ENCODE data around the gene AFF3. TPM values are rescaled to one million over a fixed set of nuclear protein-coding genes. Genes with fewer than 3 reads are reported as not detected.

The AFF3 gene
- total RNA-seq, 1 donor from 2014 or later, result 12.2 TPM

GRCh38 chr2:100066856-100067255 lies 75.5 kb downstream of the AFF3 start:
- H3K27ac Mint-ChIP-seq (ENCODE audit: unreplicated experiment), result no peak overlapping the region
- no peak for TF ChIP-seq CTCF (IDR thresholded peaks at IDR 0.05; ENCODE audit: unreplicated experiment)
- no peaks in the 10 kb centered on the region for H3K9me3 Mint-ChIP-seq (ENCODE audit: unreplicated experiment)
- H3K27me3 Mint-ChIP-seq (ENCODE audit: unreplicated experiment), result peaks cover 1% of the 10 kb centered on the region
- H3K4me1 Mint-ChIP-seq (ENCODE audit: unreplicated experiment), result peaks cover 5% of the 10 kb centered on the region
- H3K4me3 Mint-ChIP-seq (ENCODE audit: unreplicated experiment), result no peak overlapping the region
- DNase-seq (ENCODE audit: low spot score), result no peak
- peaks cover 4% of the 10 kb centered on the region for H3K36me3 Mint-ChIP-seq (ENCODE audit: low read depth, unreplicated experiment)

GRCh38 chr2:100066246-100066645 lies 76.1 kb downstream of the AFF3 start:
- H3K4me1 Mint-ChIP-seq (ENCODE audit: unreplicated experiment), result peaks cover 5% of the 10 kb centered on the region
- no peak for TF ChIP-seq CTCF (IDR thresholded peaks at IDR 0.05; ENCODE audit: unreplicated experiment)
- no peak overlapping the region for H3K27ac Mint-ChIP-seq (ENCODE audit: unreplicated experiment)
- H3K27me3 Mint-ChIP-seq (ENCODE audit: unreplicated experiment), result peaks cover 2% of the 10 kb centered on the region
- no peak overlapping the region for H3K4me3 Mint-ChIP-seq (ENCODE audit: unreplicated experiment)
- H3K9me3 Mint-ChIP-seq (ENCODE audit: unreplicated experiment), result no peaks in the 10 kb centered on the region
- H3K36me3 Mint-ChIP-seq (ENCODE audit: low read depth, unreplicated experiment), result peaks cover 4% of the 10 kb centered on the region
- no peak for DNase-seq (ENCODE audit: low spot score)

GRCh38 chr2:100064592-100065428 lies 77.6 kb downstream of the AFF3 start:
- Mint-ChIP-seq H3K4me1 (ENCODE audit: unreplicated experiment) (peaks cover 5% of the 10 kb centered on the region), H3K36me3 (ENCODE audit: low read depth, unreplicated experiment) (peaks cover 4% of the 10 kb centered on the region), H3K4me3 (ENCODE audit: unreplicated experiment) (no peak overlapping the region), H3K27me3 (ENCODE audit: unreplicated experiment) (peaks cover 3% of the 10 kb centered on the region), H3K9me3 (ENCODE audit: unreplicated experiment) (no peaks in the 10 kb centered on the region), H3K27ac (ENCODE audit: unreplicated experiment) (no peak overlapping the region)
- TF ChIP-seq CTCF (IDR thresholded peaks at IDR 0.05; ENCODE audit: unreplicated experiment), result no peak
- DNase-seq (ENCODE audit: low spot score), result no peak

GRCh38 chr2:100064165-100064564 lies 78.2 kb downstream of the AFF3 start:
- peaks cover 5% of the 10 kb centered on the region for H3K4me1 Mint-ChIP-seq (ENCODE audit: unreplicated experiment)
- no peaks in the 10 kb centered on the region for H3K9me3 Mint-ChIP-seq (ENCODE audit: unreplicated experiment)
- no peak for TF ChIP-seq CTCF (IDR thresholded peaks at IDR 0.05; ENCODE audit: unreplicated experiment)
- H3K27me3 Mint-ChIP-seq (ENCODE audit: unreplicated experiment), result peaks cover 3% of the 10 kb centered on the region
- H3K27ac Mint-ChIP-seq (ENCODE audit: unreplicated experiment), result no peak overlapping the region
- peaks cover 4% of the 10 kb centered on the region for H3K36me3 Mint-ChIP-seq (ENCODE audit: low read depth, unreplicated experiment)
- no peak for DNase-seq (ENCODE audit: low spot score)
- H3K4me3 Mint-ChIP-seq (ENCODE audit: unreplicated experiment), result no peak overlapping the region

- TF ChIP-seq CTCF (IDR thresholded peaks at IDR 0.05; ENCODE audit: unreplicated experiment), result no peak
- H3K4me3 Mint-ChIP-seq (ENCODE audit: unreplicated experiment), result no peak overlapping the region
- H3K27me3 Mint-ChIP-seq (ENCODE audit: unreplicated experiment), result peaks cover 3% of the 10 kb centered on the region
- no peak for DNase-seq (ENCODE audit: low spot score)
- peaks cover 4% of the 10 kb centered on the region for H3K36me3 Mint-ChIP-seq (ENCODE audit: low read depth, unreplicated experiment)
- H3K9me3 Mint-ChIP-seq (ENCODE audit: unreplicated experiment), result no peaks in the 10 kb centered on the region
- peaks cover 5% of the 10 kb centered on the region for H3K4me1 Mint-ChIP-seq (ENCODE audit: unreplicated experiment)
- no peak overlapping the region for H3K27ac Mint-ChIP-seq (ENCODE audit: unreplicated experiment)
Observed at GRCh38 chr2:100063459-100063953, 78.9 kb downstream of the AFF3 start.
